Occipital lobe (tissue), 2 donors: ENCODE results near the gene ZBTB16. TPM values are rescaled to one million over a fixed set of nuclear protein-coding genes. Genes with fewer than 3 reads are reported as not detected.

Experiments
- DNase-seq: peaks from one replicate; lab custom pipeline; 2025; lab: John Stamatoyannopoulos, UW
- total RNA-seq: library from RNA; depleted of rRNA; stranded (reverse); fragments of >200 nt; gene quantifications from one replicate; pipeline ENCODE4 v1.2.3, GENCODE V29; 2014

The ZBTB16 gene
- total RNA-seq, 1 donor from 2014 or later, result 9.7 TPM

- no peak for DNase-seq
Observed at GRCh38 chr11:114297806-114298709, 238.5 kb downstream of the ZBTB16 start.

GRCh38 chr11:114298710-114299109, 239.2 kb downstream of the ZBTB16 start:
- DNase-seq, result no peak

Other genes starting within 250 kb of the ZBTB16 start
- gene USP28, start 184.1 kb upstream of the ZBTB16 start, total RNA-seq, result 34.3 TPM
- gene HTR3B, start 154.9 kb upstream of the ZBTB16 start, total RNA-seq, result 0.31 TPM
- gene HTR3A, start 84.6 kb upstream of the ZBTB16 start, total RNA-seq, result 0.31 TPM
- gene NNMT, start 236.7 kb downstream of the ZBTB16 start, total RNA-seq, result not detected